ENCODE measurements around the gene DNASE2.

DNASE2 gene

DNA sequence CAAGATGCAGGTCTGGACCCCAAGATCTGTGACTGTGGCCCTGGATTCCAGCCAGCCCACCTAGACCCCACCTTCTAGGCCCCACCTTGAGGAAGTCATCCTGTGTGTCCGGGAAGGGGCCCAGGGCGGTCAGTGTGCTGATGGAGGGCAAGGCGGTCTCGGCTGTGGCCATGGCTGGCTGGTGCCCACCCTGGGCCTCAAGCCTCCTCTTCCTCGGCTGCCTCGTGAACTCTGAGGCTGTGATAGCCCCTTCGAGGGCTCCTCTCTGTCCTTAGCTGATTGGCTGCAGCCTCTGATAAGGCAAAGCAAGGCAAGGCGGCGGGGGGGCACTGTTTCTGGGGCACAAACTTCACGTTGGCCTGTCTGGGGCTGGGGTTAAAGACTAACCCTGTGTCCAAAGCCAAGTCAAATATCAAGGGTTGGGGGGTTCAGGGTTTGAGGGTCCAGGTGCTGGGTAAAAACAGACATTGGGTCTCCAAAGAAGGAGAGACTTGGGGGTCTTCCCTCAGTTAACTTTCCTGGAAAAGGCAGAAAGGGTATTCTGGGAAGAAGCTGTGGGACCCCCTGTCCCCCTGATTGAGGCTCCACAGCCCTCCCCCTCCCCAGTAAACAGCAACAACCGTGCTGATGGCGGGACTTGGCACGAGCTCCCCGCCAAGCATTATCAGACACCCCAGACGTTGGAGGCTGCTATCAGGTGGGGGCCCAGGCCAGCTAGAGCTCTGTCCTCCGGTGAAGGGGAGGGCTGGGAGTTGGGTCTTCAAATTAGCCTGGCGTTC is 5.9 kb upstream of the DNASE2 start, which contains the start of gene KLF1:
Gene KLF1, minus strand, starts transcription at position 233 of the 779 bp plus-strand sequence. Its CDS starts 61 bp downstream, at position 172.
- in situ Hi-C loops (cut with MboI; ENCODE audit: low sequenced_read_pairs): no loop called here

DNA sequence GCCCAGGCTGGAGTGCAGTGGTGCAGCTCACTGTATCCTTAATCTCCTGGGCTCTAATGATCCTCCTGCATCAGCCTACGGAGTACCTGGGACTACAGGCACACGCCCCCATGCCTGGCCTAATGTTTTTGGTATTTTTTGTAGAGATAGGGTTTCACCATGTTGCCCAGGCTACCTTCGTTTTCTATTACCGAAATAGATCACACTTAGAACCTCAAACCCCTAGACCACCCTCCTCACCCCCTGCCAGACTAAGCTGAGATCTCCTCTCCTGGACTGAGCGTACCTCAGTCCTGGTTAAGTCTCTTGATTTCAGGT is 5.4 kb upstream of the DNASE2 start:
- in situ Hi-C loops (cut with MboI; ENCODE audit: low sequenced_read_pairs): no loop called here

GRCh38 chr19:12885749-12886650 is 4.8 kb upstream of the DNASE2 start:
- in situ Hi-C loops (cut with MboI; ENCODE audit: low sequenced_read_pairs): no loop called here

GRCh38 chr19:12884926-12885748 is 3.9 kb upstream of the DNASE2 start:
- in situ Hi-C loops (cut with MboI; ENCODE audit: low sequenced_read_pairs): no loop called here

DNA sequence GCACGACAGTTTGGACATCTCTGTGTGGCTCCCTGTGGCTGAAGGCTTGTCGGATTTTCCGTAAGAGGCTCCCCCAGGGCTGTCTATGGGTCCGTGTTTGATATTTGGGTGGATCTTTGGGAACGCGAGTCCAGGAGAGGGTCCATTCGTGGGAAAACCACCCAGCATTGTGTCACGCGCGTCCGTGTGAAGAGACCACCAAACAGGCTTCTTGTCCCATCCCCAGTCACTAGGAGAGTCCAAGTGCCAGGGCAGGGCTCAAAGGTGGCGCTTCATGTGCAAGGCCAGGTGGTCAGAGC is 3.3 kb upstream of the DNASE2 start:
- in situ Hi-C loops (cut with MboI; ENCODE audit: low sequenced_read_pairs): no loop called here

- in situ Hi-C loops (cut with MboI; ENCODE audit: low sequenced_read_pairs): no loop called here
Measured at GRCh38 chr19:12884202-12884601, 3.0 kb upstream of the DNASE2 start.

- in situ Hi-C loops (cut with MboI; ENCODE audit: low sequenced_read_pairs): no loop called here
Measured at GRCh38 chr19:12882589-12882988, 1.3 kb upstream of the DNASE2 start.

- in situ Hi-C loops (cut with MboI; ENCODE audit: low sequenced_read_pairs): no loop called here
Measured at GRCh38 chr19:12880551-12881171, 588 bp downstream of the DNASE2 start.

GRCh38 chr19:12875086-12875485 is 6.2 kb downstream of the DNASE2 start:
- in situ Hi-C loops (cut with MboI; ENCODE audit: low sequenced_read_pairs): no loop called here

DNA sequence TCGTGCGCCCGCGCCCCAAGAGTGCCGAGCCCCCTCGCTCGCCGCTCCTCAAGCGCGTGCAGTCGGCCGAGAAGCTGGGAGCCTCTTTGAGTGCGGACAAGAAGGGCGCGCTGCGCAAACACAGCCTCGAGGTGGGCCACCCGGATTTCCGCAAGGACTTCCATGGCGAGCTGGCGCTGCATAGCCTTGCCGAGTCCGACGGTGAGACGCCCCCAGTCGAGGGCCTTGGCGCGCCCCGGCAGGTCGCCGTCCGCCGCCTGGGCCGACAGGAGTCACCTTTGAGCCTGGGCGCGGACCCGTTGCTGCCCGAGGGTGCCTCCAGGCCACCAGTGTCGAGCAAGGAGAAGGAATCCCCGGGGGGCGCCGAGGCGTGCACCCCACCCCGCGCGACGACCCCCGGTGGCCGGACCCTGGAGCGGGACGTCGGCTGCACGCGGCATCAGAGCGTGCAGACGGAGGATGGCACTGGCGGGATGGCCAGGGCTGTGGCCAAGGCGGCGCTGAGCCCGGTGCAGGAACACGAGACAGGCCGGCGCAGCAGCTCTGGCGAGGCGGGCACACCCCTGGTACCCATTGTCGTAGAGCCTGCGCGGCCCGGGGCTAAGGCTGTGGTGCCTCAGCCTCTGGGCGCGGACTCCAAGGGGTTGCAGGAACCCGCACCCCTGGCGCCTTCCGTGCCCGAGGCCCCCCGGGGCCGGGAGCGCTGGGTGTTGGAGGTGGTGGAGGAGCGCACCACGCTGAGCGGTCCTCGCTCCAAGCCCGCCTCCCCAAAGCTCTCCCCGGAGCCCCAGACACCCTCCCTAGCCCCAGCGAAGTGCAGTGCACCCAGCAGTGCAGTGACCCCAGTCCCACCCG is 7.1 kb downstream of the DNASE2 start:
- in situ Hi-C loops (cut with MboI; ENCODE audit: low sequenced_read_pairs): no loop called here

GRCh38 chr19:12872941-12873890 is 8.0 kb downstream of the DNASE2 start:
- in situ Hi-C loops (cut with MboI; ENCODE audit: low sequenced_read_pairs): no loop called here

DNA sequence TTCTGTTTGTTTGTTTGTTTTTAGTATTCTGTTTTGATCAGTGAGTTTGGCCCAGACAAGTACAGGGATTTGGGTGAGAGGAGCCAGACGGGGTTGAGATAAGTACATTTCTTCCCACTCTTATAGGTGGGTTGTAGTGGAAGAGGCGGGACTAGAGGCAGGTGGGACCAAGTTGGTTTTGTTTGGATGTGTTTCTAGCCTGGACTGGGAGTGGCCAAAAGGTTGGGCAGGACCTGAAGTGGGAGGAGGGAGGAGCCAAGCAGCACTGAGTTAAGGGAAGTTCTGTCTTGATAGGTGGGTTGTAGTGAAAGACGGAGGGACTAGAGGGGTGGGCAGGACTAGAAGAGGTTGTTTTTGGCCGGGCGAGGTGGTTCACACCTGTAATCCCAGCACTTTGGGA is 9.0 kb downstream of the DNASE2 start:
- in situ Hi-C loops (cut with MboI; ENCODE audit: low sequenced_read_pairs): no loop called here

DNA sequence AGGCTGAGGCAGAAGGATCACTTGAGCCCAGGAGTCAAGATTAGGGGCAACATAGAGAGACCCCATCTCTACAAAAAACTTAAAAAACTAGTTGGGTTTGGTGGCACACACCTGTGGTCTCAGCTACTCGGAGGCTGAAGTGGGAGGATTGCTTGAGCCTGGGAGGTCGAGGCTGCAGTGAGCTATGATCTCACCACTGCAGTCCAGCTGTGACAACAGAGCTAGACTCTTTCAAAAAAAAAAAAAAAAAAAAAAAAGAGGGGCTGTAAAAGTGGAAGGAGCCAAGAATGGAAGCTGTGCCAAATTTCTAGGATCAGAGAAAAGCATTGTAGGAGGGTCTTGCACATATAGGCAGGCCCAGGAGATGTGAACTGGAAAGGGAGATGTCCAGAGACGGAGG is 9.6 kb downstream of the DNASE2 start:
- in situ Hi-C loops (cut with MboI; ENCODE audit: low sequenced_read_pairs): no loop called here

GRCh38 chr19:12868540-12869112 is 12.6 kb downstream of the DNASE2 start:
- in situ Hi-C loops (cut with MboI; ENCODE audit: low sequenced_read_pairs): no loop called here

GRCh38 chr19:12867120-12868099 is 13.8 kb downstream of the DNASE2 start:
- in situ Hi-C loops (cut with MboI; ENCODE audit: low sequenced_read_pairs): no loop called here

DNA sequence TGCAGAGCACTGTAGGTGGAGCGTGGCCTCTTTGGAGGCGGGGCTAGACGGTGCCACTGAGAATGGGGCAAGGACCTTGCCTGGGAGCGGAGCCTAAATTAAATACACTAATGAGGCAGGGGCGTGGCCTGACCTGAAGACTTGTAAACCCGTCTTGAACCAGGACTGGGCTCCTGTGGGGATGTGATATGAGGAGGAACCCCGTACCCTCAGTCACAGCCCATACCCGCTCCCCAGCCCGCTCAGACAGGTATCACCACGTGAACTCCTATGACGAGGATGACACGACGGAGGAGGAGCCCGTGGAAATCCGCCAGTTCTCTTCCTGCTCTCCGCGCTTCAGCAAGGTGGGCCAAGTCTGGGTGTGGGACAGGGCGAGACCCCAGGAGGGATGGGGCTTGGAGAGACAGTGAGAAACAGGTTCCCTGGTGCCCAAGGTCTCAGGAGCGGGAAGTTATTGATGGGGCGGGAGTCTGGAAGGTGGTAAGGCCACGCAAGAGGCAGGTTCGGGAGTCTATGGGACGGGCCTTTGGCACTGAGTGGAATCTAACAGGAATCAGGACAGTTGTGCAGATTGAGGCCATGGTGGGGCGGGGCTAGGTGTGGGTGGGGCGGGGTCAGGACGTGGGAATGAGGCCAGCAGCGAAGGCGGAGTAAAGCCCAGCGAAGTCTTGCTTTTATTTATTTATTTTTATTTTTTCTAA is 14.7 kb downstream of the DNASE2 start:
- in situ Hi-C loops (cut with MboI; ENCODE audit: low sequenced_read_pairs): no loop called here

All from hTERT RPE-1 (cell line).